B cell (primary cell): Measurements from ENCODE around the gene TIPIN. TPM values are rescaled to one million over a fixed set of nuclear protein-coding genes. Genes with fewer than 3 reads are reported as not detected.

ENCODE experiments used
- ATAC-seq: fragments of 200-7000 bp; cut with Tn5 transposase; one replicate; pipeline ENCODE4 v1.10.0; 2021; ENCODE audit warnings: low read depth, mild to moderate bottlenecking, moderate number of reproducible peaks, moderate library complexity
- CTCF ChIA-PET: fragments of 350-600 bp; sonication (Branson Sonifier 250); formaldehyde crosslinking; loops from one replicate; lab custom pipeline; 2021; ENCODE audit warnings: antibody characterized with exemption, inconsistent platforms; lab: Charles Lee
- POLR2A ChIA-PET: fragments of 350-600 bp; sonication (Branson Sonifier 250); formaldehyde crosslinking; loops from one replicate; lab custom pipeline; 2021; ENCODE audit warnings: antibody characterized with exemption; lab: Charles Lee
- DNase-seq: peaks from one replicate; pipeline ENCODE4 v3.0.0; 2013
- H2AFZ ChIP-seq: 2 replicates; pipeline ENCODE4 v1.6.1; 2012; ENCODE audit warnings: mild to moderate bottlenecking, low read depth, low read length; ENCODE audit not compliant: insufficient read depth, poor library complexity, severe bottlenecking
- H3K27ac ChIP-seq, 2 donors: 1 replicate in 1 of 2; 2 replicates in 1 of 2; pipeline ENCODE4 v1.5.1; 2012 to 2013; ENCODE audit warnings: low read length in 2 of 2, mild to moderate bottlenecking in 2 of 2, moderate library complexity in 1 of 2
- H3K27me3 ChIP-seq, 4 experiments: fragments of 200-600 bp in 1 of 4; sonication (generic) in 1 of 4; replicated peaks in 1 of 4; 1 replicate in 2 of 4; 2 replicates in 2 of 4; pipeline versions ENCODE4 v1.6.1 to v1.7.0; 2013 to 2016; ENCODE audit warnings: low read length in 3 of 4, mild to moderate bottlenecking in 2 of 4, mixed read lengths in 1 of 4, moderate library complexity in 1 of 4; ENCODE audit not compliant: insufficient read depth in 4 of 4, control insufficient read depth in 3 of 4; ENCODE audit errors: control extremely low read depth in 1 of 4
- H3K36me3 ChIP-seq, 2 experiments: replicated peaks in 1 of 2; 1 replicate in 1 of 2; 2 replicates in 1 of 2; pipeline versions ENCODE4 v1.6.1 to v1.7.1; 2013; ENCODE audit warnings: low read length in 1 of 2; ENCODE audit not compliant: insufficient read depth in 2 of 2, control insufficient read depth in 1 of 2; ENCODE audit errors: control extremely low read depth in 1 of 2, extremely low read depth in 1 of 2
- H3K4me1 ChIP-seq, 2 donors: fragments of 200-600 bp in 1 of 2; sonication (generic) in 1 of 2; 1 replicate in 1 of 2; 2 replicates in 1 of 2; pipeline versions ENCODE4 v1.5.1 to v1.6.1; 2013 to 2017; ENCODE audit warnings: low read length in 2 of 2; ENCODE audit not compliant: control insufficient read depth in 2 of 2, insufficient read depth in 2 of 2
- H3K4me2 ChIP-seq: replicated peaks from 2 replicates; pipeline ENCODE3; 2012; ENCODE audit warnings: mild to moderate bottlenecking, low read depth, low read length; ENCODE audit not compliant: poor library complexity, severe bottlenecking
- H3K4me3 ChIP-seq, 5 experiments: fragments of 200-600 bp in 1 of 5; sonication (generic) in 1 of 5; 1 replicate in 3 of 5; 2 replicates in 2 of 5; pipeline versions ENCODE4 v1.5.1 to v1.7.0; 2011 to 2016; ENCODE audit warnings: low read length in 4 of 5, mild to moderate bottlenecking in 4 of 5, low read depth in 2 of 5, control low read depth in 1 of 5, moderate library complexity in 1 of 5; ENCODE audit not compliant: insufficient read depth in 1 of 5; ENCODE audit errors: control extremely low read depth in 1 of 5, extremely low read depth in 1 of 5
- H3K79me2 ChIP-seq: fragments of 200-600 bp; sonication (generic); one replicate; pipeline ENCODE4 v1.6.0; 2016; ENCODE audit warnings: low read length; ENCODE audit not compliant: control insufficient read depth, insufficient read depth
- H3K9ac ChIP-seq: fragments of 200-600 bp; sonication (generic); 2 replicates; pipeline ENCODE4 v1.6.1; 2017; ENCODE audit warnings: mild to moderate bottlenecking, low read length, moderate library complexity
- H3K9me3 ChIP-seq, 3 donors: one replicate each; pipeline versions ENCODE4 v1.6.1 to v1.7.1; 2013; ENCODE audit warnings: low read length in 2 of 3; ENCODE audit not compliant: control insufficient read depth in 2 of 3, insufficient read depth in 1 of 3; ENCODE audit errors: control extremely low read depth in 1 of 3
- H4K20me1 ChIP-seq: 2 replicates; pipeline ENCODE4 v1.6.0; 2012; ENCODE audit warnings: mild to moderate bottlenecking, low read length; ENCODE audit not compliant: insufficient read depth, control insufficient read depth, poor library complexity, severe bottlenecking
- H3K27ac Mint-ChIP-seq: one replicate; pipeline ENCODE4 v1.8.0; 2021; ENCODE audit warnings: mixed read lengths
- H3K27me3 Mint-ChIP-seq: one replicate; pipeline ENCODE4 v1.8.0; 2021; ENCODE audit warnings: mixed read lengths
- H3K4me1 Mint-ChIP-seq: one replicate; pipeline ENCODE4 v1.8.0; 2021; ENCODE audit warnings: mixed read lengths
- H3K4me3 Mint-ChIP-seq: one replicate; pipeline ENCODE4 v1.8.0; 2021; ENCODE audit warnings: mixed read lengths
- H3K9me3 Mint-ChIP-seq: one replicate; pipeline ENCODE4 v1.8.0; 2022; ENCODE audit warnings: mixed read lengths; ENCODE audit not compliant: insufficient read depth
- CTCF ChIP-seq: fragments of 200-600 bp; IDR thresholded peaks from one replicate; pipeline ENCODE4 v1.8.0; 2022; ENCODE audit warnings: antibody characterized with exemption, mild to moderate bottlenecking
- EZH2 ChIP-seq: IDR thresholded peaks from 2 replicates; pipeline ENCODE4 v1.6.1; 2012; ENCODE audit warnings: borderline replicate concordance, low read depth, mild to moderate bottlenecking, moderate library complexity, low read length; ENCODE audit not compliant: insufficient read depth, poor library complexity, severe bottlenecking
- WGBS: methylation state at CpG from one replicate; pipeline ENCODE4 v1.1.5; 2013; ENCODE audit warnings: missing lambda C conversion rate; ENCODE audit not compliant: insufficient coverage; 5-methylcytosine and 5-hydroxymethylcytosine counted together
- intact Hi-C: fragments of 100-400 bp; cut with micrococcal nuclease; formaldehyde crosslinking; loops from one replicate; pipeline ENCODE4 v1.10.0; 2022
- polyA plus RNA-seq: library from polyadenylated mRNA; depleted of rRNA; stranded (reverse); fragments of >200 nt; gene quantifications from 2 replicates; pipeline ENCODE4 v1.2.3, GENCODE V29; 2012
- total RNA-seq, 2 donors: library from RNA; stranded (reverse); fragments of 120-200 nt in 1 of 2; gene quantifications; 1 replicate in 1 of 2; 2 replicates in 1 of 2; pipeline versions ENCODE4 v1.2.3 to v1.2.4, GENCODE V29; 2013 to 2022

Gene TIPIN
- total and polyA plus RNA-seq, 2 donors (not counting 1 experiment from before 2014, with no cell fraction given), result 4.1 to 8.8 TPM

GRCh38 chr15:66302489-66303278 is 53.8 kb downstream of the TIPIN start:
- ChIA-PET CTCF (no interaction called here), POLR2A (no interaction called here)
- DNase-seq (no peak), ATAC-seq (no peak)
- no peak overlapping the region for H3K4me3 ChIP-seq
- no peaks in the 10 kb centered on the region for H3K4me1 Mint-ChIP-seq
- peaks cover 3 to 14% of the 10 kb centered on the region in 2 experiments for H3K36me3 ChIP-seq
- H3K79me2 ChIP-seq, result no peaks in the 10 kb centered on the region
- H3K4me1 ChIP-seq, result no peaks in the 10 kb centered on the region
- WGBS, result 100% methylated on average over 4 of the region's 5 CpGs
- no peaks in the 10 kb centered on the region for H3K27me3 ChIP-seq
- no peak overlapping the region for H3K27ac ChIP-seq
- intact Hi-C loops, result no loop called here
- no peak overlapping the region for H2AFZ ChIP-seq
- no peaks in the 10 kb centered on the region for H4K20me1 ChIP-seq
- no peak overlapping the region for H3K4me2 ChIP-seq
- H3K9me3 ChIP-seq, result no peaks in the 10 kb centered on the region
- no peak overlapping the region for H3K4me3 Mint-ChIP-seq
- no peaks in the 10 kb centered on the region for H3K9me3 Mint-ChIP-seq
- no peak for TF ChIP-seq CTCF
- no peak for TF ChIP-seq EZH2
- H3K27me3 Mint-ChIP-seq, result no peaks in the 10 kb centered on the region
- no peak overlapping the region for H3K27ac Mint-ChIP-seq
- H3K9ac ChIP-seq, result no peak overlapping the region

- POLR2A ChIA-PET, result no interaction called here
- WGBS, result 98% methylated on average over 4 of the region's 4 CpGs
- Mint-ChIP-seq H3K4me3 (no peak overlapping the region), H3K27me3 (no peaks in the 10 kb centered on the region), H3K4me1 (peaks cover 12% of the 10 kb centered on the region), H3K9me3 (no peaks in the 10 kb centered on the region), H3K27ac (no peak overlapping the region)
- Histone ChIP-seq H3K27ac (no peak overlapping the region), H2AFZ (no peak overlapping the region), H4K20me1 (no peaks in the 10 kb centered on the region), H3K9ac (no peak overlapping the region), H3K4me1 (peaks cover 11% of the 10 kb centered on the region in 2 donors), H3K4me2 (no peak overlapping the region), H3K4me3 (no peak overlapping the region), H3K27me3 (no peaks in the 10 kb centered on the region), H3K36me3 (peaks cover 0 to 8% of the 10 kb centered on the region in 2 experiments), H3K9me3 (no peaks in the 10 kb centered on the region), H3K79me2 (peaks cover 19% of the 10 kb centered on the region)
- TF ChIP-seq EZH2 (no peak), CTCF (no peak)
- ATAC-seq, result no peak
- intact Hi-C loops, result no loop called here
- DNase-seq, result no peak
- CTCF ChIA-PET, result interaction anchor here (1.6 kb wide), 1 partner anchor 198 kb away, joined by 3 read pairs; no protein-coding TSS in a partner anchor
Observed at GRCh38 chr15:66298803-66299251, 57.7 kb downstream of the TIPIN start.
